GM23338 (cell line): ENCODE measurements around the gene SLC19A1. TPM values are rescaled to one million over a fixed set of nuclear protein-coding genes. Genes with fewer than 3 reads are reported as not detected.

ENCODE experiments used
- ATAC-seq: fragments of 200-7000 bp; cut with Tn5 transposase; 3 replicates; pipeline ENCODE4 v1.9.1; 2020
- DNase-seq: peaks from one replicate; pipeline ENCODE4 v3.0.0-alpha.2; 2015; ENCODE audit warnings: low spot score
- H2AFZ ChIP-seq: fragments of 200-600 bp; sonication (generic); 2 replicates; pipeline ENCODE4 v1.8.0; 2016; ENCODE audit warnings: antibody characterized with exemption, mild to moderate bottlenecking, moderate library complexity
- H3F3A ChIP-seq: fragments of 200-600 bp; sonication (generic); replicated peaks from 2 replicates; pipeline ENCODE4 v1.8.0; 2017; ENCODE audit warnings: antibody characterized with exemption, mixed run types, low read depth
- H3K27ac ChIP-seq: fragments of 200-600 bp; sonication (generic); 2 replicates; pipeline ENCODE4 v1.6.1; 2016; ENCODE audit warnings: low read depth
- H3K27me3 ChIP-seq: fragments of 200-600 bp; sonication (generic); 2 replicates; pipeline ENCODE4 v1.8.0; 2016; ENCODE audit warnings: mild to moderate bottlenecking, mixed run types, moderate library complexity; ENCODE audit not compliant: insufficient read depth
- H3K36me3 ChIP-seq: fragments of 200-600 bp; sonication (generic); 2 replicates; pipeline ENCODE4 v1.8.0; 2016; ENCODE audit warnings: mild to moderate bottlenecking; ENCODE audit not compliant: insufficient read depth
- H3K4me1 ChIP-seq: fragments of 200-600 bp; sonication (generic); 2 replicates; pipeline ENCODE4 v1.8.0; 2016; ENCODE audit warnings: mild to moderate bottlenecking, moderate library complexity; ENCODE audit not compliant: insufficient read depth
- H3K4me2 ChIP-seq: fragments of 200-600 bp; sonication (generic); 2 replicates; pipeline ENCODE4 v1.7.1; 2017; ENCODE audit warnings: mixed run types
- H3K4me3 ChIP-seq: fragments of 200-600 bp; sonication (generic); 2 replicates; pipeline ENCODE4 v1.6.1; 2016; ENCODE audit warnings: mixed run types
- H3K79me2 ChIP-seq: fragments of 200-600 bp; sonication (generic); replicated peaks from 2 replicates; pipeline ENCODE4 v1.8.0; 2017; ENCODE audit warnings: mild to moderate bottlenecking; ENCODE audit not compliant: insufficient read depth
- H3K9me2 ChIP-seq: fragments of 200-600 bp; sonication (generic); 2 replicates; pipeline ENCODE4 v1.8.0; 2017; ENCODE audit not compliant: insufficient read depth
- H4K20me1 ChIP-seq: fragments of 200-600 bp; sonication (generic); replicated peaks from 2 replicates; pipeline ENCODE4 v1.8.0; 2017; ENCODE audit warnings: mild to moderate bottlenecking; ENCODE audit not compliant: insufficient read depth
- H3K27ac Mint-ChIP-seq: 2 replicates; pipeline ENCODE4 v1.8.0; 2020; ENCODE audit warnings: inconsistent platforms, mild to moderate bottlenecking, moderate library complexity, mixed read lengths
- H3K27me3 Mint-ChIP-seq: 3 replicates; pipeline ENCODE4 v1.8.0; 2022; ENCODE audit warnings: low read depth, mild to moderate bottlenecking, moderate library complexity, mixed read lengths, inconsistent platforms; ENCODE audit not compliant: insufficient read depth, poor library complexity
- H3K36me3 Mint-ChIP-seq: 3 replicates; pipeline ENCODE4 v1.8.0; 2021; ENCODE audit warnings: low read depth, mild to moderate bottlenecking, inconsistent platforms, moderate library complexity, mixed read lengths
- H3K4me1 Mint-ChIP-seq: 3 replicates; pipeline ENCODE4 v1.8.0; 2020; ENCODE audit warnings: mild to moderate bottlenecking, inconsistent platforms, mixed read lengths
- H3K4me3 Mint-ChIP-seq: 3 replicates; pipeline ENCODE4 v1.8.0; 2021; ENCODE audit warnings: moderate library complexity, mild to moderate bottlenecking, inconsistent platforms, mixed read lengths
- H3K9me3 Mint-ChIP-seq: 3 replicates; pipeline ENCODE4 v1.8.0; 2020; ENCODE audit warnings: moderate library complexity, mild to moderate bottlenecking, inconsistent platforms, mixed read lengths
- CREB1 ChIP-seq: fragments of 250-450 bp; sonication (Bioruptor Pico); IDR thresholded peaks from 2 replicates; pipeline ENCODE4 v1.5.0; 2020; ENCODE audit warnings: low read depth, mild to moderate bottlenecking, moderate library complexity
- ETS1 ChIP-seq: IDR thresholded peaks from 2 replicates; pipeline ENCODE4 v1.6.1; 2016; ENCODE audit warnings: antibody characterized with exemption
- EZH2 ChIP-seq: fragments of 200-600 bp; sonication (generic); IDR thresholded peaks from one replicate; pipeline ENCODE4 v1.8.0; 2017; ENCODE audit warnings: antibody characterized with exemption, mild to moderate bottlenecking, low read depth; ENCODE audit not compliant: unreplicated experiment
- EZH2phosphoT487 ChIP-seq: fragments of 200-600 bp; sonication (generic); IDR thresholded peaks from one replicate; pipeline ENCODE4 v1.8.1; 2018; ENCODE audit warnings: antibody characterized with exemption; ENCODE audit not compliant: unreplicated experiment
- JUNB ChIP-seq: IDR thresholded peaks from one replicate; pipeline ENCODE4 v1.6.1; 2016; ENCODE audit warnings: antibody characterized with exemption; ENCODE audit not compliant: unreplicated experiment
- NANOG ChIP-seq: IDR thresholded peaks from 2 replicates; pipeline ENCODE4 v1.6.1; 2016; ENCODE audit warnings: antibody characterized with exemption, borderline replicate concordance
- POLR2AphosphoS5 ChIP-seq: IDR thresholded peaks from 2 replicates; pipeline ENCODE4 v1.6.1; 2016; ENCODE audit warnings: antibody characterized with exemption, low read depth
- ZNF114 ChIP-seq: fragments of 250-450 bp; sonication (Bioruptor Pico); IDR thresholded peaks from 2 replicates; pipeline ENCODE4 v1.5.0; 2020; ENCODE audit warnings: mild to moderate bottlenecking, moderate library complexity
- ZNF331 ChIP-seq: fragments of 250-450 bp; sonication (Bioruptor Pico); IDR thresholded peaks from 2 replicates; pipeline ENCODE4 v1.5.0; 2020; ENCODE audit warnings: low read depth, mild to moderate bottlenecking, moderate library complexity
- ZNF462 ChIP-seq: fragments of 250-450 bp; sonication (Bioruptor Pico); IDR thresholded peaks from 2 replicates; pipeline ENCODE4 v1.5.0; 2020; ENCODE audit warnings: mild to moderate bottlenecking, moderate library complexity
- polyA plus RNA-seq: library from polyadenylated mRNA; unstranded; fragments of >200 nt; fragmentation: Nextera tagmentation; extraction: Ambion mirVana; gene quantifications from 2 replicates; pipeline ENCODE4 v1.2.1, GENCODE V29; 2016
- total RNA-seq: library from RNA; depleted of rRNA; stranded (reverse); fragments of >200 nt; shearing (Covaris generic); gene quantifications from 2 replicates; pipeline ENCODE4 v1.2.3, GENCODE V29; 2014

Gene SLC19A1
- total and polyA plus RNA-seq, 2 experiments from 2014 or later, result 31.2 to 33.0 TPM

GRCh38 chr21:45494851-45495680, 47.2 kb downstream of the SLC19A1 start (continued):
- TF ChIP-seq ZNF114 (CRISPR knock-in tag) (no peak), EZH2phosphoT487 (no peak)

GRCh38 chr21:45494135-45494850, 47.9 kb downstream of the SLC19A1 start:
- H3K4me1 ChIP-seq, result no peaks in the 10 kb centered on the region
- no peak overlapping the region for H3K27ac Mint-ChIP-seq
- DNase-seq (no peak), ATAC-seq (no peak)
- no peak overlapping the region for H3K4me2 ChIP-seq
- no peak overlapping the region for H2AFZ ChIP-seq
- H3K4me3 ChIP-seq, result no peak overlapping the region
- no peak overlapping the region for H3K27ac ChIP-seq
- H3K4me1 Mint-ChIP-seq, result no peaks in the 10 kb centered on the region; the same call in 2 of the 3 replicates
- peaks cover 52% of the 10 kb centered on the region for H3K36me3 Mint-ChIP-seq
- peaks cover 8% of the 10 kb centered on the region for H3K27me3 Mint-ChIP-seq
- no peak for TF ChIP-seq POLR2AphosphoS5
- TF ChIP-seq JUNB, result no peak
- TF ChIP-seq ETS1, result no peak
- no peak for TF ChIP-seq EZH2phosphoT487
- no peak for TF ChIP-seq ZNF331
- TF ChIP-seq EZH2, result no peak
- no peak for TF ChIP-seq CREB1
- no peak for TF ChIP-seq ZNF462 (CRISPR knock-in tag)
- no peak for TF ChIP-seq NANOG
- no peaks in the 10 kb centered on the region for H4K20me1 ChIP-seq
- H3K36me3 ChIP-seq, result peaks cover 9% of the 10 kb centered on the region; the same call in 1 of the 2 replicates
- no peaks in the 10 kb centered on the region for H3K27me3 ChIP-seq
- no peak overlapping the region for H3K4me3 Mint-ChIP-seq
- H3F3A ChIP-seq, result 0 out of 2 replicates have a peak, but pooled peaks cover 5% of the 10 kb centered on the region
- H3K9me2 ChIP-seq, result no peaks in the 10 kb centered on the region
- H3K9me3 Mint-ChIP-seq, result no peaks in the 10 kb centered on the region
- H3K79me2 ChIP-seq, result no peaks in the 10 kb centered on the region
